B cell (primary cell): ENCODE results near the gene SRBD1.

Experiments
- EZH2 ChIP-seq: IDR thresholded peaks from 2 replicates; pipeline ENCODE4 v1.6.1; 2012; ENCODE audit warnings: borderline replicate concordance, low read depth, mild to moderate bottlenecking, moderate library complexity, low read length; ENCODE audit not compliant: insufficient read depth, poor library complexity, severe bottlenecking
- TF ChIP-seq, protein P1 (sequence below): fragments of 200-600 bp; IDR thresholded peaks from one replicate; pipeline ENCODE4 v1.8.0; 2022; ENCODE audit warnings: antibody characterized with exemption, mild to moderate bottlenecking

DNA sequence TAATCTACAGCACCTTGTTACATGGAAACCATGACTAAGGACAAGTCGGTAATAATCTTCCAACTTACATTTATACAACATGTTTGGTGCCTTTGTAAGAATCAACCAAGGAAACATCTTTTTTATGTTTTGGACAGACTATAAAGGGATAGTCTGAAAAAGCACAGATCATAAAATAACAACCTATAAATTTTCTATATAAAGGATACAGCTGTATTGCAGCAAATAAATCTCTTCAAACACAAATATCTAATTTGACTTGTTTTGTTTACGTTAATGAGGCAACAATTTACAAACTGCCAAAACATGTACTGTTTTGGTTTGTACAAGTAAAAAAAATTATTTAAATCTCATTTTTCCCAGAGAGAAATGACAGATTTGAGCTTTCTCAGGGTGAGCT, 92.5 kb downstream of the SRBD1 start:
- TF ChIP-seq EZH2 = no peak
- TF ChIP-seq, protein P1, sequence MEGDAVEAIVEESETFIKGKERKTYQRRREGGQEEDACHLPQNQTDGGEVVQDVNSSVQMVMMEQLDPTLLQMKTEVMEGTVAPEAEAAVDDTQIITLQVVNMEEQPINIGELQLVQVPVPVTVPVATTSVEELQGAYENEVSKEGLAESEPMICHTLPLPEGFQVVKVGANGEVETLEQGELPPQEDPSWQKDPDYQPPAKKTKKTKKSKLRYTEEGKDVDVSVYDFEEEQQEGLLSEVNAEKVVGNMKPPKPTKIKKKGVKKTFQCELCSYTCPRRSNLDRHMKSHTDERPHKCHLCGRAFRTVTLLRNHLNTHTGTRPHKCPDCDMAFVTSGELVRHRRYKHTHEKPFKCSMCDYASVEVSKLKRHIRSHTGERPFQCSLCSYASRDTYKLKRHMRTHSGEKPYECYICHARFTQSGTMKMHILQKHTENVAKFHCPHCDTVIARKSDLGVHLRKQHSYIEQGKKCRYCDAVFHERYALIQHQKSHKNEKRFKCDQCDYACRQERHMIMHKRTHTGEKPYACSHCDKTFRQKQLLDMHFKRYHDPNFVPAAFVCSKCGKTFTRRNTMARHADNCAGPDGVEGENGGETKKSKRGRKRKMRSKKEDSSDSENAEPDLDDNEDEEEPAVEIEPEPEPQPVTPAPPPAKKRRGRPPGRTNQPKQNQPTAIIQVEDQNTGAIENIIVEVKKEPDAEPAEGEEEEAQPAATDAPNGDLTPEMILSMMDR = no peak
